ENCODE measurements around the gene SLC26A8. TPM values are rescaled to one million over a fixed set of nuclear protein-coding genes. Genes with fewer than 3 reads are reported as not detected.

The SLC26A8 gene
- total RNA-seq, 1 experiment from 2014 or later: not detected

- 0 out of 2 replicates have a peak overlapping the region, but pooled peaks have one; percentile 96 for H3K9ac ChIP-seq (ENCODE audit: low read length)
- RAD21 ChIA-PET (ENCODE audit: low non-redundant PET in 1 of 2, low total read pairs in 2 of 2, uncharacterized antibody in 2 of 2, unreplicated experiment in 2 of 2): no interaction called here
- POLR2A ChIA-PET: no interaction called here
- ATAC-seq: no peak
- no peak overlapping the region for H3K27ac ChIP-seq (ENCODE audit: low read depth, low read length)
- intact Hi-C loops (cut with micrococcal nuclease): no loop called here
- H3K4me2 ChIP-seq (ENCODE audit: low read length): peak overlapping the region; percentile 82; the same call in 1 of the 2 replicates
- CTCF ChIA-PET: no interaction called here
- 0 out of 2 replicates have a peak, but pooled peaks cover 3% of the 10 kb centered on the region for H4K20me1 ChIP-seq (ENCODE audit: insufficient read depth)
- H3K4me3 ChIP-seq (replicated peaks in 1 of 2; ENCODE audit: low read depth in 1 of 2, low read length in 2 of 2): peak overlapping the region in 1 of 2 experiments; percentile 99; a peak in 1 of 4 replicates
- BruUV-seq (replicated peaks): no TSS peak
- no peaks in the 10 kb centered on the region for H3K27me3 ChIP-seq (ENCODE audit: insufficient read depth, low read length)
- H3K9me2 ChIP-seq (ENCODE audit: insufficient read depth): no peaks in the 10 kb centered on the region
- peaks cover 36% of the 10 kb centered on the region for H3K79me2 ChIP-seq (ENCODE audit: insufficient read depth, low read length)
- peaks cover 0 to 8% of the 10 kb centered on the region in 2 experiments; a peak in 1 of 4 replicates for H3K36me3 ChIP-seq (ENCODE audit: control insufficient read depth in 1 of 2, insufficient read depth in 2 of 2, low read length in 2 of 2)
- H2AFZ ChIP-seq (ENCODE audit: low read depth, low read length, poor library complexity, severe bottlenecking): no peak overlapping the region
- no peak for DNase-seq (ENCODE audit: low read depth, low spot score)
- no peaks in the 10 kb centered on the region for H3K9me3 ChIP-seq (ENCODE audit: control insufficient read depth in 1 of 2, insufficient read depth in 1 of 2, low read depth in 1 of 2, low read length in 2 of 2)
- TF ChIP-seq EZH2 (IDR thresholded peaks at IDR 0.05) (no peak), YY1 (IDR thresholded peaks at IDR 0.05; ENCODE audit: extremely low read depth, insufficient replicate concordance, low read depth, low read length) (no peak), RAD21 (IDR thresholded peaks at IDR 0.05; ENCODE audit: low read depth) (no peak), SP1 (IDR thresholded peaks at IDR 0.05; ENCODE audit: low read depth) (no peak), CTCF (IDR thresholded peaks at IDR 0.05 in 2 of 3, conservative IDR thresholded peaks at IDR 0.05 in 1 of 3; ENCODE audit: borderline replicate concordance in 1 of 3, insufficient read depth in 1 of 3, low read depth in 2 of 3, low read length in 2 of 3) (no peak), SIN3A (IDR thresholded peaks at IDR 0.05; ENCODE audit: low read depth) (no peak), CEBPB (IDR thresholded peaks at IDR 0.05; ENCODE audit: low read depth) (no peak), ZFX (IDR thresholded peaks at IDR 0.05) (no peak), ZBTB33 (IDR thresholded peaks at IDR 0.05; ENCODE audit: extremely low read depth, insufficient replicate concordance, low read length) (no peak), TCF7L2 (IDR thresholded peaks at IDR 0.05; ENCODE audit: borderline replicate concordance, extremely low read depth, insufficient read depth, insufficient read length) (no peak), EGR1 (IDR thresholded peaks at IDR 0.05; ENCODE audit: low read depth) (no peak), POLR2AphosphoS5 (IDR thresholded peaks at IDR 0.05; ENCODE audit: low read depth, low read length) (no peak), POLR2A (IDR thresholded peaks at IDR 0.05; ENCODE audit: borderline replicate concordance, extremely low read depth, insufficient read depth, insufficient read length) (no peak), EZH2phosphoT487 (IDR thresholded peaks at IDR 0.05; ENCODE audit: borderline replicate concordance) (no peak)
- peaks cover 17 to 37% of the 10 kb centered on the region in 2 experiments for H3K4me1 ChIP-seq (ENCODE audit: control insufficient read depth in 1 of 2, insufficient read depth in 2 of 2, low read length in 2 of 2)
Observed at GRCh38 chr6:35922139-35922554, 102.3 kb downstream of the SLC26A8 start.

Measured in HCT116 (cell line).